Mesenteric fat pad (tissue), 1 donor: ENCODE measurements around the gene DMGDH. TPM values are rescaled to one million over a fixed set of nuclear protein-coding genes. Genes with fewer than 3 reads are reported as not detected.

ENCODE experiments used
- DNase-seq: peaks from one replicate; pipeline ENCODE4 v3.0.0-alpha.2; 2020; ENCODE audit warnings: low spot score
- total RNA-seq: library from RNA; stranded (reverse); fragmentation: NEBNext Ultra II Directional; extraction: Animal tissue kit (Norgen Biotek cat#: 25700); gene quantifications from one replicate; pipeline ENCODE4 v1.2.1, GENCODE V29; 2021
- donor health status: DM: yes; HTN: yes; CAD: no.

Gene DMGDH
- total RNA-seq, 1 donor from 2014 or later: 5.2 TPM

- no peak for DNase-seq
Measured at GRCh38 chr5:78979117-78979742, 90.2 kb downstream of the DMGDH start.

GRCh38 chr5:78975035-78975434 lies 94.4 kb downstream of the DMGDH start:
- no peak for DNase-seq

GRCh38 chr5:78974601-78975000 lies 94.9 kb downstream of the DMGDH start:
- DNase-seq: no peak

GRCh38 chr5:78974011-78974410 lies 95.5 kb downstream of the DMGDH start:
- no peak for DNase-seq

- no peak for DNase-seq
Measured at GRCh38 chr5:78972654-78973428, 96.6 kb downstream of the DMGDH start.

- DNase-seq: no peak
Measured at GRCh38 chr5:78971998-78972397, 97.5 kb downstream of the DMGDH start.

- no peak for DNase-seq
Measured at GRCh38 chr5:78968781-78969180, 100.7 kb downstream of the DMGDH start.

GRCh38 chr5:78964889-78965288 lies 104.6 kb downstream of the DMGDH start:
- no peak for DNase-seq

GRCh38 chr5:78961743-78962142 lies 107.7 kb downstream of the DMGDH start:
- DNase-seq: no peak

- DNase-seq: no peak
Measured at GRCh38 chr5:78959767-78960166, 109.7 kb downstream of the DMGDH start.

GRCh38 chr5:78958672-78959445 lies 110.6 kb downstream of the DMGDH start:
- no peak for DNase-seq

- DNase-seq: no peak
Measured at GRCh38 chr5:78956901-78957300, 112.6 kb downstream of the DMGDH start.

- DNase-seq: no peak
Measured at GRCh38 chr5:78953092-78953800, 116.2 kb downstream of the DMGDH start.

Other genes starting within 250 kb of the DMGDH start
- 16.7 TPM for gene ARSB, start 84.4 kb downstream of the DMGDH start, total RNA-seq
- gene BHMT2, start 93 bp upstream of the DMGDH start, total RNA-seq: 60.6 TPM
- 1.9 TPM for gene BHMT, start 42.1 kb upstream of the DMGDH start, total RNA-seq
- gene JMY, start 166.5 kb upstream of the DMGDH start, total RNA-seq: 8.5 TPM